Upper lobe of left lung (tissue), 6 donors: Measurements from ENCODE around the gene PWWP2A. TPM values are rescaled to one million over a fixed set of nuclear protein-coding genes. Genes with fewer than 3 reads are reported as not detected.
A peak's percentile ranks its signal among the peaks of the same experiment; 100 is the strongest.
"Not testable (repeated sequence)": the region's sequence is repeated elsewhere in the genome, so short reads cannot be mapped to it uniquely, and the experiment has no call there.

ENCODE experiments used
- ATAC-seq, 2 donors: fragments of 200-7000 bp; cut with Tn5 transposase; one replicate each; pipeline ENCODE4 v1.9.1; 2022; ENCODE audit warnings: mild to moderate bottlenecking in 2 of 2, moderate library complexity in 2 of 2; ENCODE audit not compliant: low FRiP score in 2 of 2
- DNase-seq, 2 donors: peaks; one replicate each; pipeline ENCODE4 v3.0.0-alpha.2; 2019 to 2020
- H3K27ac ChIP-seq, 4 donors: fragments of 200-600 bp; sonication (generic); one replicate each; pipeline ENCODE4 v1.5.1; 2016 to 2019
- H3K27me3 ChIP-seq, 4 donors: fragments of 200-600 bp; sonication (generic); one replicate each; pipeline ENCODE4 v1.5.1; 2017 to 2019
- H3K36me3 ChIP-seq, 4 donors: fragments of 200-600 bp; sonication (generic); one replicate each; pipeline ENCODE4 v1.5.1; 2016 to 2019
- H3K4me1 ChIP-seq, 4 donors: fragments of 200-600 bp; sonication (generic); one replicate each; pipeline ENCODE4 v1.5.1; 2018 to 2019
- H3K4me3 ChIP-seq, 4 donors: fragments of 200-600 bp; sonication (generic); one replicate each; pipeline ENCODE4 v1.5.1; 2017 to 2019; ENCODE audit warnings: mild to moderate bottlenecking in 2 of 4, moderate library complexity in 1 of 4
- H3K9me3 ChIP-seq, 4 donors: fragments of 200-600 bp; sonication (generic); one replicate each; pipeline ENCODE4 v1.5.1; 2018 to 2019
- EP300 ChIP-seq, 4 donors: sonication (generic); formaldehyde crosslinking; IDR thresholded peaks; one replicate each; pipeline ENCODE4 v1.5.1; 2017; ENCODE audit warnings: antibody characterized with exemption in 4 of 4, control low read depth in 2 of 4
- POLR2A ChIP-seq, 4 donors: fragments of 450-650 bp; IDR thresholded peaks; one replicate each; pipeline ENCODE4 v1.5.1; 2016 to 2017; ENCODE audit warnings: antibody characterized with exemption in 4 of 4, mild to moderate bottlenecking in 2 of 4
- POLR2AphosphoS5 ChIP-seq, 2 donors: sonication (generic); formaldehyde crosslinking; IDR thresholded peaks; one replicate each; pipeline ENCODE4 v1.5.1; 2017; ENCODE audit warnings: antibody characterized with exemption in 2 of 2
- WGBS, 2 donors: methylation state at CpG; one replicate each; pipeline ENCODE4 v1.1.5; 2017 to 2018; 5-methylcytosine and 5-hydroxymethylcytosine counted together
- total RNA-seq, 6 donors: library from RNA; depleted of rRNA in 4 of 6; stranded (reverse); fragments of >200 nt in 4 of 6; gene quantifications; one replicate each; pipeline versions ENCODE4 v1.1.0 to v1.2.1, GENCODE V29; 2016 to 2021
- TF ChIP-seq, protein P1 (sequence below), 6 experiments: fragments of 450-650 bp in 4 of 6; fragments of 200-600 bp in 2 of 6; sonication (generic) in 2 of 6; IDR thresholded peaks; one replicate each; pipeline ENCODE4 v1.5.1; 2016 to 2019; ENCODE audit warnings: antibody characterized with exemption in 6 of 6
- donor health status: DM: no; HTN: no; CAD: no; lungs with moderate emphysema.
- donor health status: DM: no; HTN: yes; CAD: no; lungs with severe emphysema.

Gene PWWP2A
- total RNA-seq, 6 donors from 2014 or later, result 19.6 to 46.1 (median 33.8) TPM

DNA sequence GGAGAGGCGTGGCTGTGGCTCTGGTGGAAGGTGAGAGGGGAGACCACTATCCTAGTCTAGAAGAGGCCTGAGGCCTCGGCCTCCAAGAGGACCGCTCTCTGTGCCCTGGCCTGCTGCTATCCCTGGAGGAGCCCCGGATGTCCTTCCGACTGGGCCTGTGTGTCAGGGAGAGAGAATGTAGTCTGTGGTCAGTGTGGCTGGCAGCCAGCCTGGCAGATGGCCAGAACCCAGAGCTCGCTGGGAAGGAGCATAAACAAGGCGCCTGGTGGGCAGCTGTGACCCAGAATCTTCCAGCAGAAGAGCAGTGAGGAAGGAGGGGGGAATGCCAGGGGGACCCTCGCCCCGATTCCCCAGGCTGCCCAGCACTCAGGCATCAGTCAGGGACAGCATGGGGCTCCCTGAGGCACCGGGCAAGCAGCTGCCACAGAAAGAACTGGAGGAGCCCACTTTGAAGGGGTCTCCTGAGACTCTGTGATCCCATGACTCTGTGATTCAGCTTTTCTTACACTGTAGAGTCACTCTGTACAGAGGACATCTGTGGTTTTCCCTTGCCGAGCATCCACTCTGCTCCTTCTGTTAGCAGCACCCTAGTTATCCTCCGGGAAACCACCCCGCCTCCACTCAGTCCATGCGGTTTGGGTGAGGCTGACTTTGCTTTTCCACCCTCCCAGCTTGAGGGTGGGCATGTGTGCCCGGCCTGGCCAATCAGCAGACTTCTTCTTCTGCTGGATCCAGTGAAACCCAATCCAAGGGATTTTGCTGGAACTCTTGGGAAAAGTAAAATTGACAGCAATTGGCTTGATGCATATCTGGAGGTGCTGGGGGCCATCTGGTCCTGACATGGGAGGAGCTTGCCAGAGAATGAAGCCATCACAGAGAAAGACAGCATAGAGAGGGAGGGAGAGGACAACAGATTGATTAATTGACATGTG is 46.2 kb upstream of the PWWP2A start:
- peak; percentile 21 to 31 for TF ChIP-seq POLR2AphosphoS5 (IDR thresholded peaks at IDR 0.05)
- TF ChIP-seq, protein P1, sequence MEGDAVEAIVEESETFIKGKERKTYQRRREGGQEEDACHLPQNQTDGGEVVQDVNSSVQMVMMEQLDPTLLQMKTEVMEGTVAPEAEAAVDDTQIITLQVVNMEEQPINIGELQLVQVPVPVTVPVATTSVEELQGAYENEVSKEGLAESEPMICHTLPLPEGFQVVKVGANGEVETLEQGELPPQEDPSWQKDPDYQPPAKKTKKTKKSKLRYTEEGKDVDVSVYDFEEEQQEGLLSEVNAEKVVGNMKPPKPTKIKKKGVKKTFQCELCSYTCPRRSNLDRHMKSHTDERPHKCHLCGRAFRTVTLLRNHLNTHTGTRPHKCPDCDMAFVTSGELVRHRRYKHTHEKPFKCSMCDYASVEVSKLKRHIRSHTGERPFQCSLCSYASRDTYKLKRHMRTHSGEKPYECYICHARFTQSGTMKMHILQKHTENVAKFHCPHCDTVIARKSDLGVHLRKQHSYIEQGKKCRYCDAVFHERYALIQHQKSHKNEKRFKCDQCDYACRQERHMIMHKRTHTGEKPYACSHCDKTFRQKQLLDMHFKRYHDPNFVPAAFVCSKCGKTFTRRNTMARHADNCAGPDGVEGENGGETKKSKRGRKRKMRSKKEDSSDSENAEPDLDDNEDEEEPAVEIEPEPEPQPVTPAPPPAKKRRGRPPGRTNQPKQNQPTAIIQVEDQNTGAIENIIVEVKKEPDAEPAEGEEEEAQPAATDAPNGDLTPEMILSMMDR (IDR thresholded peaks at IDR 0.05), result no peak
- H3K27me3 ChIP-seq, result no peaks in the 10 kb centered on the region
- H3K4me1 ChIP-seq, result peaks cover 16 to 22% (median 20%) of the 10 kb centered on the region in 4 donors
- DNase-seq (peak; percentile 86 to 89), ATAC-seq (peak; percentile 88 to 92)
- peak overlapping the region; percentile 70 to 79 (median 75) for H3K27ac ChIP-seq
- H3K36me3 ChIP-seq, result no peaks in the 10 kb centered on the region
- 18 to 30% methylated on average over 13 to 15 of the region's 15 CpGs for WGBS, 2 donors
- no peaks in the 10 kb centered on the region for H3K9me3 ChIP-seq
- H3K4me3 ChIP-seq, result peak overlapping the region in 1 of 4 donors; percentile 9

DNA sequence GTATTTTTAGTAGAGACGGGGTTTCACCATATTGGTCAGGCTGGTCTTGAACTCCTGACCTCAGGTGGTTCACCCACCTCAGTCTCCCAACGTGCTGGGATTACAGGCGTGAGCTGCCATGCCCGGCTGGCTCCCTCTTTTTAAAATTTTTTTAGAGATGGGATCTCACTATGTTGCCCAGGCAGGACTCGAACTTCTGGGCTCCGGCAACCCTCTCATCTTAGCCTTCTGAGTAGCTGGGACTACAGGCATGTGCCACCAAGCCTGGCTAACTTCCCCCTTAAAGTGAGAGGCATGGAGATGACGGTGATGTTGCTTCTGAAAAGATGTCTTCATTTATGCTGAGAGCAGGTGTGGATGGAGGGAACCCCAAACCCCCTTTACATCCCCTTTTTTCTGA is 43.7 kb upstream of the PWWP2A start:
- peaks cover 16 to 22% (median 20%) of the 10 kb centered on the region in 4 donors for H3K4me1 ChIP-seq
- no peaks in the 10 kb centered on the region for H3K27me3 ChIP-seq
- TF ChIP-seq POLR2A (IDR thresholded peaks at IDR 0.05), result no peak
- TF ChIP-seq, protein P1 (IDR thresholded peaks at IDR 0.05), result no peak
- TF ChIP-seq EP300 (IDR thresholded peaks at IDR 0.05), result no peak
- TF ChIP-seq POLR2AphosphoS5 (IDR thresholded peaks at IDR 0.05), result no peak
- H3K9me3 ChIP-seq, result no peaks in the 10 kb centered on the region
- no peak overlapping the region for H3K27ac ChIP-seq
- 94 to 95% methylated on average over 7 of the region's 7 CpGs for WGBS, 2 donors
- H3K36me3 ChIP-seq, result no peaks in the 10 kb centered on the region
- no peak overlapping the region for H3K4me3 ChIP-seq
- ATAC-seq (no peak), DNase-seq (no peak)

DNA sequence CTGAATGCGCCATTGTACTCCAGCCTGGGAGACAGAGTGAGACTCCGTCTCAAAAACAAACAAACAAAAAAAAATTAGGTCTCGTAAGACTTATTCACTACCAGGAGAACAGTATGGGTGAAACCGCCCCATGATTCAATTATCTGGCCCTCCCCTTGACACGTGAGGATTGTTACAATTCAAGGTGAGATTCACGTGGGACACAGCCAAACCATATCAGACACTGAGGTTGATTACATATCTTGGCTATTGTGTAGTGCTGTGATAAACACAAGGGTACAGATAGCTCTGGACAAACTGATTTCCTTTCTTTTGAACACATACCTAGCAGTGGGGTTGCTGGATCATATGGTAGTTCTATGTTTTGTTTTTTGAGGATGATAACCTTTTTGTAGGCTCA is 42.4 kb upstream of the PWWP2A start:
- no peak for DNase-seq
- no peaks in the 10 kb centered on the region for H3K9me3 ChIP-seq
- peaks cover 16 to 21% (median 19%) of the 10 kb centered on the region in 4 donors for H3K4me1 ChIP-seq
- no peaks in the 10 kb centered on the region for H3K36me3 ChIP-seq
- TF ChIP-seq, protein P1 (IDR thresholded peaks at IDR 0.05), result no peak
- TF ChIP-seq POLR2A (IDR thresholded peaks at IDR 0.05) (no peak), EP300 (IDR thresholded peaks at IDR 0.05) (no peak), POLR2AphosphoS5 (IDR thresholded peaks at IDR 0.05) (no peak)
- no peak overlapping the region for H3K4me3 ChIP-seq
- ATAC-seq, result no peak
- 87 to 91% methylated on average over 6 of the region's 6 CpGs for WGBS, 2 donors
- no peak overlapping the region for H3K27ac ChIP-seq
- no peaks in the 10 kb centered on the region for H3K27me3 ChIP-seq

DNA sequence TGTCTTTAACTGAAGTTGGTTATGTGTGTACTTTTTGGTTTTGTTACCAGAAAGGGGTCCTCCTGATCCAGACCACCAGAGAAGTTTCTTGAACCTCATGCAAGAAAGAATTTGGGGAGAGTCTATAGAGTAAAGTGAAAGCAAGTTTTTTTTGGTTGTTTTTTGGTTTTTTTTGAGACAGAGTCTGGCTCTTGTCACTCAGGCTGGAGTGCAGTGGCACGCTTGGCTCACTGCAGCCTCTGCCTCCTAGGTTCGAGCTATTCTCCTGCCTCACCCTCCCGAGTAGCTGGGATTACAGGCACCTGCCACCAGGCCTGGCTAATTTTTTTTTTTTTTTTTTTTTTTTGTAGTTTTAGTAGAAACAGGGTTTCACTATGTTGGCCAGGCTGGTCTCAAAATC is 41.6 kb upstream of the PWWP2A start:
- not testable (repeated sequence) for H3K27ac ChIP-seq, ATAC-seq, DNase-seq, H3K27me3 ChIP-seq, H3K4me3 ChIP-seq, H3K9me3 ChIP-seq, H3K36me3 ChIP-seq
- WGBS, 2 donors, result 72 to 80% methylated on average over 3 of the region's 3 CpGs
- peaks cover 12 to 14% (median 13%) of the 10 kb centered on the region in 4 donors for H3K4me1 ChIP-seq

DNA sequence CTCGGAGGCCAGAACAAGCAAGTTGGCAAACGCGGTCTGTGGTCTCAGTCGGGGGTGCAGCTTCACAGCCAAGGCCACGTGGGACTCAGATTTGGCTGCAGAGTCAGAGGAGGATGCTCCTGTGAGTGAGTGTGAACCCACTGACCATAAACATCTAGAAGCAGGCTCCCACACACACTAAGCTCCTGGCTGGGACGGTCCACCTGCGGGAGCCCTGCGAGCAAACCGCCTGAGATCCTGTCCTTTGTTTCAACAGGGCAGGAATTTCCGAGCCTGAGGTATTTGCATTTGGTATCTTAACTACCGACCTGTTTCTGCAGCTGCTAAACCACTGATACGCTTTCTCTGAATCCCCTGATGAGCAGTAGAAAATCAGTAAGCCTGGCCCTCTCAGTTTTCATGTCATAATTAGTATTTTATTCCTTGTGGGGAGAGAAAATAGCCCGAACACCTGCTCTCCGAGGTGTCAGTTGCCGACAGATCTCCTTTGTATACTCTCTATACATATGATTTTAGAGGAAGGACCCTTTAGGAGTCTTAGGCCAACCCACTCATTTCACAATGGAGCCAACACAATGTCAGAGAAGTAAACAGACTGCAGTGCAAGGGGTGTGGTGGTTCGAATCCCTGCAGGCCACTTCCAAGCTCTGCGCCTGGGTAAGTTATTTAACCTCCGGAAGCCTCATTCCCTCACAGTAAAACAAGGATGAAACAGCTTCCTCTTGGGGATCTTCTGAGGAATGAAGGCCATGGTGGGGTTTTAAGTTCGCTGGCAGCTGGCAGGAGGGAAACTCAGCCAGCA is 40.9 kb upstream of the PWWP2A start:
- Histone ChIP-seq H3K4me3 (no peak overlapping the region), H3K36me3 (no peaks in the 10 kb centered on the region), H3K9me3 (no peaks in the 10 kb centered on the region), H3K27ac (no peak overlapping the region), H3K4me1 (peaks cover 6 to 7% (median 6%) of the 10 kb centered on the region in 4 donors), H3K27me3 (no peaks in the 10 kb centered on the region)
- ATAC-seq, result no peak
- 66 to 67% methylated on average over 19 of the region's 19 CpGs for WGBS, 2 donors
- TF ChIP-seq POLR2A (IDR thresholded peaks at IDR 0.05) (no peak), EP300 (IDR thresholded peaks at IDR 0.05) (no peak), POLR2AphosphoS5 (IDR thresholded peaks at IDR 0.05) (no peak)
- TF ChIP-seq, protein P1 (IDR thresholded peaks at IDR 0.05), result no peak
- DNase-seq, result no peak
